Iris pigment epithelial cell (primary cell): ENCODE measurements around the gene FSCB.
A peak's percentile ranks its signal among the peaks of the same experiment; 100 is the strongest.
"Not testable (repeated sequence)": the region's sequence is repeated elsewhere in the genome, so short reads cannot be mapped to it uniquely, and the experiment has no call there.

ENCODE experiments used
- DNase-seq: peaks from one replicate; pipeline ENCODE4 v3.0.0-alpha.2; 2011; ENCODE audit warnings: low read depth

Gene FSCB, protein sequence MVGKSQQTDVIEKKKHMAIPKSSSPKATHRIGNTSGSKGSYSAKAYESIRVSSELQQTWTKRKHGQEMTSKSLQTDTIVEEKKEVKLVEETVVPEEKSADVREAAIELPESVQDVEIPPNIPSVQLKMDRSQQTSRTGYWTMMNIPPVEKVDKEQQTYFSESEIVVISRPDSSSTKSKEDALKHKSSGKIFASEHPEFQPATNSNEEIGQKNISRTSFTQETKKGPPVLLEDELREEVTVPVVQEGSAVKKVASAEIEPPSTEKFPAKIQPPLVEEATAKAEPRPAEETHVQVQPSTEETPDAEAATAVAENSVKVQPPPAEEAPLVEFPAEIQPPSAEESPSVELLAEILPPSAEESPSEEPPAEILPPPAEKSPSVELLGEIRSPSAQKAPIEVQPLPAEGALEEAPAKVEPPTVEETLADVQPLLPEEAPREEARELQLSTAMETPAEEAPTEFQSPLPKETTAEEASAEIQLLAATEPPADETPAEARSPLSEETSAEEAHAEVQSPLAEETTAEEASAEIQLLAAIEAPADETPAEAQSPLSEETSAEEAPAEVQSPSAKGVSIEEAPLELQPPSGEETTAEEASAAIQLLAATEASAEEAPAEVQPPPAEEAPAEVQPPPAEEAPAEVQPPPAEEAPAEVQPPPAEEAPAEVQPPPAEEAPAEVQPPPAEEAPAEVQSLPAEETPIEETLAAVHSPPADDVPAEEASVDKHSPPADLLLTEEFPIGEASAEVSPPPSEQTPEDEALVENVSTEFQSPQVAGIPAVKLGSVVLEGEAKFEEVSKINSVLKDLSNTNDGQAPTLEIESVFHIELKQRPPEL

DNA sequence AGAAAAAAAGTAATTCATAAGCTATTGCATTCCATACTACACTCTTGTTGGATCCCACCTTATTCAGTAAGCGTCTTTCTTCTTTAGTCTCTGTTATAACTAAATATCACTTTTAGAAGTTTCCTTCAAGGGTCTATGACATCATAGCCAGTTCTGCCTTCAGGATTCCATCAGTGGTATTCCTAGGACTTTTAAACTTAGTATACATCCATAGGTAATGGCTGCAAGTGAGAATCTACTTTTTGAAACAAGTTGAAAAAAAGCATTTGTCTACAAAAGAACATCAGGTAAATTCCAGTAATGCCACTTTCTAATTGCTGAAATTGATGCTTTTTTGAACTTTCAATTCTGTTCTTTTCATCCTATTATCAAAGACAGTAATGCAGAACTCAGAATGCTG is at the start of gene FSCB:
Gene FSCB, minus strand, starts transcription at position 101 of the 400 bp plus-strand sequence. CDS start 296 bp downstream, outside the sequence.
- no peak for DNase-seq

DNA sequence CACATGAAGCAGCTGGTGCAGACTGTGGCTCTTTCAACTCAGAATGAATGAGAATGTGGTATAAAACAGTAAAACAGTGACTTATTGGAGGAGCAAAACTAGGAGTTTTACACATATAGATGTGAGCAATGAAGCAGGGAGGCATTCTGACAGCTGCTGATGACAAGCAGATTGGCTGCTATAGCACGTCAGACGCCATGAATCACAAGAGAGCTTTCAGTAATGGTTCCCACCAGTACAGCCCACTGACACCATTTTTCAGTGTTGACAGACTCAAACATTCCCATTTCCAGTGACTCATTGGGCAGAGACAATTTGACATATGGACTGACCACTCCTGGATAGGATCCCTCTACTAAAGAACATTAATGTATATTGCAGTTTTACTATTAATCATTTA is 24.6 kb upstream of the FSCB start:
- DNase-seq, result no peak

DNA sequence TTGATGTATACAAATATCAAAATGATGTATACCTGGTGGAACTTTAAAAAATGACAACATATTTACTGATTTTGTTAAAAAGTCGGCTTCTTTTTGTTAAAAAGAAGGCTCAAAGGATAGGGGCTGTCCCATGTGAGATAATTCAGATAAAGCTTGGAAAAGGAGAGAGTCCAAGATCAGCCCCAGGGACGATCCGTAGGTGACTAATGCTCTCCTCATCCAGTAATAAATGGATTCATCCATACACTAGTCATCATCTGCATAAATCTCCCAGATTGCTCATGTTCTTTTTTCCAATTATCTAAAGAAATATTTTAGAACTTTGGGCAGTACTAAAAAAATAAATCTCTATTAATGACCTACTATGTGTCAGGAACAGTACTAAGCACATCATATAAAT is 23.4 kb upstream of the FSCB start:
- no peak for DNase-seq

DNA sequence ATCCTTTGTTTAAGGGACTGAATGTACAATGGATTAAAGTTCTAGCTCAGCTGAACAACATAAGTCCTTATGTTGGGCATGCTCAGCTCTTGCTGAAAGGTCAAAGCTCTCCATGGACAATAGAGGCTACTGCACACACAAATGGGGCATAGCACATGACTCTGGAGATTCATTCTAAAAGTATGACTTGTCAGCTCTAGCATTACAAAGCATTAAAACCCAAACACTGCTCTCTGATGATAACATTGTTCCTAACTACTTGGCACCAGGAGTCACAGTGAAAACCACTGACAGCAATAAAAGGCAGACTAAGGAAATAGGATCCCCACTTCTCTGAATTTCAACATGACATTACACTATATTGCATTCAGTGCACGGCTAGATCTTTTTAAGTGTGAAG is 21.9 kb upstream of the FSCB start:
- DNase-seq, result no peak

DNA sequence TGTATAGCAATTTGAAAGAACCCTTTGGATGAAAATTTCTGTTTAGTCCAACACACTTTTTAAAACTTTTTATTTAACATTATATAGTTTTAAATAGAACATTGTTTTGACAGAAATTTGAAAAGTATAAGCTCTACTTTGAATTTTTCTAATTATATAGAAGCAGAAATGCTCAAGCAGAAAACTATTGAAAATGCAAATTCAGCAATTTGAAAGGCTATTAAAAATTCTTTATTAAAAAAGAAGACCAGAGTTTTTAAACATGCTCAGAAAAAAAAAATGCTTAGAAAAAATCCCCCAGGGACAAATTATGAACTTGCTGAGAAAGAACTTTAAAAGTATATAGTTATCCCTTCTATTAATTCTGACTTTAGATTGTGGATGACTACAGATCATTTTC is 21.1 kb upstream of the FSCB start:
- no peak for DNase-seq

DNA sequence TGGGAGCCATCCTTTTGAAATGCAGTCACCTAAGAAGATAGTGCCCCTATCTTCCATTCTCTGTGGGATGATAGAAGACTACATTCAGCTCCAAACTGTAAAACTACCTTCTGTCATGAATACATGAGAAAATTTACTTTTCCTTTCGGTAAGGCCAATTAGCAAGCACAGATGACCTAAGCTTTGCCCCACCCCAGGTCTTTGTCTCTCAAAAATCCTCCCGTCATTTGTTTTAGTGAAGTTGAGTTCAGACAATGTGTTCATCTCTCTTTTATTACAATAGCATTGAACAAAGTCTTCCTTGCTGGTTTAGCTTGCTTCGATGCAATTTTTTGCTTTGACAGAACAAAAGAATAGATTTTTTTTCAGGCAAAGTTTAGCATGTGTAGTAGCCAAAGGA is 18.2 kb upstream of the FSCB start:
- DNase-seq, result no peak

DNA sequence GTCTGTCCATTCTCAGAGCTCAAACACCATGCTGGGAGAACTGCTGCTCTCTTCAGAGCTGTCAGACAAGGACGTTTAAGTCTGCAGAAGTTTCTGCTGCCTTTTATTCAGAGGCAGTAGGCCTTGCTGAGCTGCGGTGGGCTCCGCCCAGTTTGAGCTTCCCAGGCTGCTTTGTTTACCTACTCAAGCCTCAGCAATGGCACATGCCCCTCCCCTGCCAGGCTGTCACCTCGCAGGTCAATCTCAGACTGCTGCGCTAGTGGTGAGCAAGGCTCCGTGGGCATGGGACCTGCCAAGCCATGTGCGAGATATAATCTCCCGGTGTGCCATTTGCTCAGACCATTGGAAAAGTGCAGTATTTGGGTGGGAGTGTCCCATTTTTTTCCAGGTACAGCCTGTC is 8.6 kb upstream of the FSCB start:
- not testable (repeated sequence) for DNase-seq

DNA sequence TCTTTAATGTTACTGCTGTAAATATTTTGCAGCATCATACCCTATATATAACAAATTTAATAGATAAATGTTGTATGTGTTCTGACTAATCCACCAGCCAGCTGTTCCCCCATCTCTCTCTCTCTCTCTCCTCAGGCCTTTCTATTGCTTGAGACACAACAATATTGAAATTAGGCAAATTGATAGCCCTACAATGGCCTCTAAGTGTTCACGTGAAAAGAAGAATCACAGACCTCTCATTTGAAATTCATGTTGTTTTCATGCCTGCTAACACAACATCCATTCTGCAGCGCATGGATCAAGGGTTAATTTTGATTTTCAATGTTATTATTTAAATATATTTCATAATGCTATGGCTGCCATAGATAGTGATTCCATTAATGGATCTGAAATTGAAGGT is 1.8 kb upstream of the FSCB start:
- DNase-seq, result no peak

DNA sequence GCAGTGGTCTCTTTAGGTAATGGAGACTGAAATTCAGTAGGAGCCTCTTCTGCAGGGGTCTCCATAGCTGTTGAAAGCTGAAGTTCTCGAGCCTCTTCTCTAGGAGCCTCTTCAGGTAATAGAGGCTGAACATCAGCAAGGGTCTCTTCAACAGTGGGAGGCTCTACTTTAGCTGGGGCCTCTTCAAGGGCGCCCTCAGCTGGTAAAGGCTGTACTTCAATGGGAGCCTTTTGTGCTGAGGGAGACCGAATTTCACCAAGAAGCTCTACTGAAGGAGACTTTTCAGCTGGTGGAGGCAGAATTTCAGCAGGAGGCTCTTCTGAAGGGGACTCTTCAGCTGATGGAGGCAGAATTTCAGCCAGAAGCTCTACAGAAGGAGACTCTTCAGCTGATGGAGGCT is 1.5 kb downstream of the FSCB start:
- DNase-seq, result no peak

DNA sequence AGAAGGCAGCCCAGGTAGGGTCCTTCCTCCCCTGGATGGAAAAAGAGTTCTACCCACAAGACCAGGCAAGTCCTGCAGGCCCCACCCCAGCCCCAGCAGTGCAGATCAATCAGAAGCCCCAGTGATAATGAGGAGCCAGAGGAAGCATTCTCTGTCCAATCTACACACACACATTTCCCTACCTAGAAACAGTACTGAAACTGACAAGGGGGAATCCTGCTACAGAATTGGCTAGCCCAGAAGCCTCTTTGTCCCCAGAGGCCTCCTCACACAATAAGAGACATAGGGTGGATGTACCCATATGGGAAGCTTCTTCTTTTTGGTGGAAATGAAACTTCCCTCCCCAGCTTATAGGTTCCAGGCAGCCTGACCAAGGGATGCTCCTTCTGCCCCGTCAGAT is 9.9 kb downstream of the FSCB start:
- DNase-seq, result no peak

DNA sequence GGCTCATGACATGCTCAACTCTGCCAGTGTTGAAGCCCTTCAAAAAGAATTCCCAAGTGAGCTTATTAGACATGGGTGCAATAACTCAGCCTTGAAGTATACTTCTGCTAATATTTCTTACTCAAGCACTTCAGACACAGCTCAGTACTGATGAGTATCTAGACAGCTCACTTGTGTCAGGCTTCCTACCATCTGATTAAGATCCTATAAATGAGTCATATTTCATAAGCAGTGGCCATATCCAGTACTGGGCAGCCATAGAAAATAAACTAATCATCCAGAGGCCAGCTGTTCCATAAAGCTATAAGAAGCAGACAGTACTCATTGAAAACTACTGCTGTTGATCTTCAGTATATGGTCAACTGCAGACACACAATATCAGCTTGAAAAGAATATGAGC is 12.9 kb downstream of the FSCB start:
- no peak for DNase-seq

DNA sequence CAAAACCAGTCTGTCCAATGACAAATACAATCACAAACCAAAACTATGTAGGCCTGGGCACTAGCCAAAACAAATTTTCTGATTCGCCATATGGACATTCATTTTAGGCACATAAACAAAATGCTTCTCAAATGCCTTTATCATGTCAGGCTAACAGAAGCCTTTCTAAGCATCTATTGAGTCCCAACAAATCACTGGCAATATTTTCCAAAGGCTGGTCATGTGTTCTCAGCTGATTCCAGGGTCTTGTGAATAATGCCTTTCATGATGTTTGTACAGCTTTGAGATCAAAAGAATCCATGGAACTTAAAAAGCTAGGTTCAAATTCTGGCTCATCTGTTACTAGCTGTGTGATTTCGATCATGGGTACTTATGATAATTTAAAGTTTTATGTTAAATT is 16.1 kb downstream of the FSCB start:
- DNase-seq, result no peak

DNA sequence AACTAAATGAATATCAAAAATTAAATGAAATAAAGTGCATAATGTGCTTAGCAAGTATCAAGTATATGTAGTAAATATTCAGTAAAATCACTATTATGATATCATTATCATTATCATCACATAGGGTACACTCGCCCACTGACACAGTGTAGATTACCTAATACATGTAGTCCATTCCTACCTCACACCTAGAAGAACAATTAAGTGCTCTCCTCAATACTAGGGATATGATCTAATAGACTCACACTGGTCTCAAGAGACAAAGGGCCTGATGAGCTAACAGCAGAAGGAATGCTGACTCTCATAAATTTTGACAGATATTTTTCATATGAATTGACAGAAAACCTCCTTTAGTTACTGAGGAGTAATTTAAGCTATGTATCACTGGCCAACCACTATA is 29.1 kb downstream of the FSCB start:
- no peak for DNase-seq

DNA sequence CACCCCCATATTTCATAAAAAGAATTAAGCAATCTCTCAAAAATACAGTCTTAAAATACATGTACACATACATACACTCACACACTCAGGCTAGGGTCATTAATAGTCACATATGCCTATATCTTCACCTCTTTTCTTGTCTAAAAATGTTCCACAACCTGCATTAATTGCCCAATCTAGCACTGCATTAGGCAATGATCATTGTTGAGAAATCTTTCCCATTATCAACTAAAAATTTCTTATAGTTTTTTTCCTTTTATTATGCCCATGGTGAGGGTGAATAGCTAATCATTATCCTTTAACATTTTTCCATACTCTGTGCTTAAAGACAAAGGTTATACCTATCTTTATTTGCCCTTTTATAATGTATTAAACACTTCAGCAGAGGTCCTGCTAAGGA is 38.3 kb downstream of the FSCB start:
- DNase-seq, result no peak

DNA sequence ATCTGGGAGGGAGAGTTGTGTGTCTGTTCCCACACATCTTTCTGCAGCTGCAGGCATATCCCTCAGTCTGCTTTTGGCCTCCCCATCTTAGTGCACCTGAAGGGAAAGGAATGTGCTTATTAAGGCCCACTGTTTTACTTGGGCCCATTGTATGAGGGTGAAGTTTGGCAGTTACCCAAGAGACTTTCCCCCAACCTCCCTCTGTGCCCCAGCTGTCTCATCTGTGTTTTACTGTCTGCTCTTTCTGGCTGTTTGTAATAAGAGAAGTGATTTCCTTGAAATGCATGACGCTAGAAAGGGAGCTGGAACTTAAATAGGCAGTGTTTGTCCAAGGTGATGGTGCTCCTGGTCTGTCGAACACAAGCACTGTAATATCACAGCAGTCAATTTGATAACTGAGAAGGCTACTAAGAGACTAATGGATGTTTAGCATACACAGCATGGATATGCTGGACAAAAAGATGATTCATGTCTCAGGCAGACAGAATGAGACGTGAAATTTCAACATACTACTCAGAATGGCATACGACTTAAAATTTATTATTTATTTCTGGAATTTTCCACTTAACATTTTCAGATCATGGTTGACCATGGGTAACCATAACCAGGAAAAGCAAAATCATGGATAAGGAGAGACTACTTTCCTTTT is 43.6 kb downstream of the FSCB start:
- DNase-seq, result peak; percentile 8

DNA sequence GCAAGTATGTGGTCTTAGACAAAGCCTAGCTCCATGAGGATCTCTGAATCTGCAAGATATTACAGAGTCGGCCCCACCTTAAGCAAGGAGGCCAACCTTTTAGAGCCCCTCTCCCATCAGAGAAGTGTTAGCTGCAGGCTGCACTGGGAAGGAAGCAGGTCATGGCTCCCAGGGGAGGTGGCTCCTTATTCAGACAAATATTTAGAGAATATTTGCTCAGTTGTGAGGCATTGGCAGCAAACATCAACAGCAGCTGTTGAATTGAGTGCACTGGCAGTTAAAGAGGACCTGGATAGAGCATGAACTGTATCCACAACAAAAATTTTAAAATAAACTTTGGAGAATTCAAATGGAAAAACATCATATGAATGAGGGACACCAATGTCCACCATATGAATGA is 44.7 kb downstream of the FSCB start:
- DNase-seq, result no peak

DNA sequence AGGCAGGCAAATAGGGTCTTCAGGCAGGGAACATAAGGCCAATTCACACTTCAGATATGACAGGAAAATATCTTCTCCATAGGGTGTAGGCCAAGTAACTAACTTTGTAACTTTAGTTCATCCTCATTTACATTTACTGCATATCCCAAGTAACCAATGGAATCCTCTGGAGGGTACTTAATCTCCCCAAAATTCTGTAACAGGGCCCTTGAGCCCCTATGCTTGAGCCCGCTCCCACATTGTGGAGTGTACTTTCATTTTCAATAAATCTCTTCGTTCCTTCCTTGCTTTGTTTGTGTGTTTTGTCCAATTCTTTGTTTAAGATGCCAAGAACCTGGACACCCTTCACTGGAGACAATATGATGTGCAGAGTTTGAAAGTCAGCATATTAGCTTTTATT is 45.3 kb downstream of the FSCB start:
- no peak for DNase-seq
